ENCODE measurements around the gene CALU.

CALU gene

DNA sequence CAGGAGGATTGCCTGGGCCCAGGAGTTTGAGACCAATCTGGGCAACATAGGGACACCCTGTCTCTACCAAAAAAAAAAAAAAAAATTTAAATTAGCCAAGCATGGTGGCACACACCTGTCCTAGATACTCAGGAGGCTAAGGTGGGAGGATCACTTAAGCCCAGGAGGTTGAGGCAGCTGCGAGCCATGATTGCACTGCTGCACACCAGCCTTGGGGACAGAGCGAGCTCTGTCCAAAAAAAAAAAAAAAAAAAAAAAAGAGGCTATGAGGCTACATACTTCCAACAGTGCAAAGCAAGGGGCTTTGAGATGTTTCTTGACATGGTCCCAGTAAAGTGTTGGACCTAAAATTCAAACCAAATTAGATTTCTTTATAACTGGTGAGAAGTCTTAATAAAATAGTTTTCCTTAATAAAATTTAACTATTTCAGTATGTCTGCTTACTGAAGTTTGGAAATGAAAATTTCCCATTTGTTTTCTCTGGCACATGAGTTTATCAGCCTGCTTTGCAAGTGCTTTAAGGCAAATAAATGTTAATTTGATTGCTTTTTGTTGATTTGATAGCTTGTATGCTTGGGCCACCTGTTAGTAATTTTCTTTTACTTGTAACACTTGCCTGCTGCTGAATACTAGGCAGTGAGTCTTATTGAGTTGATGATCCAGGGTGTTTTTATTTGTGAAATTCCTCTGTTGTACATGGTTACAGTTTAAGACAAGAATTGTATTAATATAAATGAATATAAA, 16.1 kb downstream of the CALU start:
- DNase-seq = peak; percentile 40

DNA sequence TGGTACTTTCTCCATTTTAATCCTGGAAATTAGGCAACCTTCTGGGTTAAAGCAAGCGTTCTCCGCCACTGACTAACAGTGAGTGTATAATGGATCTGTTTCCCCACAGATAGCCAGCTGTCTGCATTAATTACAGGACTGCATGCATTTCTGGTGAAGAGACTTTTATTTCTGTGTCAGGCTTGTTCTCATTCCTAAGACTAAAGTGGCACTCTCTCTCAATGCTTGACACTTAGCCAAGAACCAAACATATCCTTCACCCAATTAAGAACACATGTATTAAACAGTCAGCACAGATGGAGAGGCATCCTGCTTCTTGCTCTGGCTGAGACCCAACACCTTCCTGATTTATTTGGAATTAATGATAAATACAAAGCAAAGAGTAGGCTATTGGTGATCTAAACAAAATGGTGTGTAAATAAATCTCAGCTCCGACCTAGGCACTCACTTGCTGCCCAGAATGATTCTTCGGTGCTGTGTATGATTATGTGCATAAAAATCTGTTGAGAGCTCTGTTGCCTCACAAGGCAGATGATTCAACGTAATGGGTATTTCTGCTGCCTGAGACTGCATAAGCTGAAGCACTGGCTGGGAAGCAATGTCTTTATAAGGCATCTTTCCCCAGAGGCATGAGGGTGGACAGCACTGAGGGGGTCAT, 16.8 kb downstream of the CALU start:
- peak; percentile 84 for DNase-seq

DNA sequence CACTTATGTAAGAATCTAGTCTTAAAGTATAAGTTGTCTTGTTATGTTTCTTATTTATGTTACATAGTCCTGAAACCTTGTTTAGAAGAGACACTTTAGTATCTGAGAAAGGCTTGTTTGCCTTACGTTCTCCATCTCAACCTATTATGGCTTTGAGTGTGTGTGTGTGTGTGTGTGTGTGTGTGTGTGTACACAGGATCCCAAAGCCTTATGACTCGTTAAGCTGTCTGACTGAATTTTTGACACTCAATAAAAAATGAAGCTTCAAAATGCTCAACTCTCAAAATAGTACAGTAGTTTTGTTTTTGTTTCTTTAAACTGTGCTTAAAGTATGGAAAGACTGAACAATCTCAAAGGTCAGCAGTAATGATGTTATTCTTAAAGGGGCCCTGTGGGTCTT, 18.0 kb downstream of the CALU start:
- peak; percentile 33 for DNase-seq

DNA sequence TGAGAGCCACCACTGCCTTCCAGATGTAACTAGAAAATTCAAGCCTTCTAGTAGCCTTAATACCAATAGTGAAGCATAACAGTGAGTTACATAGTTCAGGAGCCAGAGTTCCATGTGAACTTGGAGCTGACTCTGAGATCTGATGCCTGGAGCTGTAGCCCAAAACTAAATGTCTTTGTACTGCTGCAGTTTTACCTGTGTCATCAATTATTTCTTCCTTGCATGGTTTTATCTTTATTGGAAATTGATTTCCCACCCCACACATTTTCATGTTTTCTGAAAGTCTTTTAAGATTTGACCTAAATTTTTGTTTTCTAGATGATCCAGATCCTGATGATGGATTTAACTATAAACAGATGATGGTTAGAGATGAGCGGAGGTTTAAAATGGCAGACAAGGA, 19.4 kb downstream of the CALU start:
- DNase-seq = no peak

DNA sequence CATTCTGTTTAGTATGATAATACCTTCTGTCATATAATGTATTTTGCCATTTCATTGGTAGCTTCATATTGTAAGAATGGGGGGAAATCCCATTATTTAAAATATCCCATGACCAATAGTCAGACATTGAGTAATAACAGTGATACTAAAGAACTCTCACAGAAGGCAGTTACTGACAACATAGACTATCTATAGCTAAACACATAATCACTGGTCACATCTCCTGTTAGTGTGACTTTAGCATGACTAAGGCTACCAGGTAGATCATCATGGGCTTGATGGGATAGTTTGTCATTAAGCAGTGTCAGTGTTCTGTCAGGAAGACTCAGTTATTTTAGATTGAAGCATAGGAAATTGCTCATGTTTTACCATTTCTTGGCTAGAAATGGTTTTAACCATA, 20.1 kb downstream of the CALU start:
- no peak for DNase-seq

DNA sequence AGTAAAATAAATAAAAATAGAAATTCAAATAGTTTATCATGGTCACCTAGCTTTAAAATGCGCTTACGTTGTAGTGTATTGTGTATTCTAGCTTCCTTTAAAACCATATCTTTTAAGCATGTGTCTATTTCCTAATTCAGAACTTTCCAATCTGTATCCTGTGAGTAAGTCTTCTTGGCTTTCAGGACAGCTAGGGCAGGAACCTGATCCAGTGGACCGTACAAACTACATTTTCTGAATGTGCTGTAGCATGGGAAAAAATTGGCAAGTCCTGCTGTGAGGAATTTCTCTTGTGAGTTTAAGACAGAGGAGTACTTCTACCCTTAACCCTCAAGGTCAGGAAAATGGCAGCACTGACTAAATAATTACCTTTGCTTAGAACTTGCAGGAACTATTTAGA, 24.4 kb downstream of the CALU start:
- no peak for DNase-seq

DNA sequence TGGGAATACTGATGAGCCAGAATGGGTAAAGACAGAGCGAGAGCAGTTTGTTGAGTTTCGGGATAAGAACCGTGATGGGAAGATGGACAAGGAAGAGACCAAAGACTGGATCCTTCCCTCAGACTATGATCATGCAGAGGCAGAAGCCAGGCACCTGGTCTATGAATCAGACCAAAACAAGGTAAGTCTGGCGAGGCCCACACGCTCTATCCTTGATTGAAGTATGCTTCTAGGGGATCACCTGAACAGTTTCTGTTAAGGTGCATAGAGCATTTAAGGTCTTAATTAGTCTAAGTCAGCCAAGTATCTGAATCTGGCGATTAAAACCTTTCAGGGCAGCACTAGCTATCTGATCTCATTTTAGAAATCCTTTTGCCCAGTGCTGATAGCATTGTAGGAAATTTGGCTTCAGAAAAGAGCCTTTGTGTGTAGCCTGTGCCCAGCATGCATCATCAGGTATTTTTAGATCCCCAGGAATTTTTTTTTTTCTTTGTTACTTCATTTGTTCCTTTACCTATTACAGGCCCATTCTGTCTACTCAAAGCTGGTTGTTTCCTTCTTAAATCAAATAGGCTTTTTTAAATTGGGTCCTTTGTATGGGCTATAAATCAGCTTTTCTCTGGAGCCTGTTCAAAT, 28.4 kb downstream of the CALU start:
- DNase-seq = no peak

DNA sequence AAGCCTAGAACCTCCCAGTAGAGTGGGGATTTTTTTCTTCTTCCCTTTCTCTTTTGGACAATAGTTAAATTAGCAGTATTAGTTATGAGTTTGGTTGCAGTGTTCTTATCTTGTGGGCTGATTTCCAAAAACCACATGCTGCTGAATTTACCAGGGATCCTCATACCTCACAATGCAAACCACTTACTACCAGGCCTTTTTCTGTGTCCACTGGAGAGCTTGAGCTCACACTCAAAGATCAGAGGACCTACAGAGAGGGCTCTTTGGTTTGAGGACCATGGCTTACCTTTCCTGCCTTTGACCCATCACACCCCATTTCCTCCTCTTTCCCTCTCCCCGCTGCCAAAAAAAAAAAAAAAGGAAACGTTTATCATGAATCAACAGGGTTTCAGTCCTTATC, 31.1 kb downstream of the CALU start:
- no peak for DNase-seq

DNA sequence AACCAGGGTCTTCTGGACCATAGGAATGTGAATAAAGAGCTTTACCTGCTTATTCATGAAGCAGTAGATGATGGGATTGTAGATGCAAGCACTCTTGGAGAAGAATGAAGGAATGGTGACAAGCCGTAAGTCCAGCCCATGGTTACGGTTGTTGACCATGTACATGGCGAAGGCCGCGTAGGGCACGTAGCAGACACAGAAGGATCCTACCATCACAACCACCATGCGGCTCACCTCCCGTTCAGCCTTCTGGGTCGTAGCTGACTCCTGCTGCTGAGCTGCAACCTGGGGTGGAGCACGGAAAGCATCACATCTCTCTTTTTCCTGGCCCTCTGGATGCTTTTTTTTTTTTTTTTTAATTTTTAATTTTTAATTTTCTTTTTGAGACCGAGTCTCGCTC, 34.4 kb downstream of the CALU start:
- no peak for DNase-seq

DNA sequence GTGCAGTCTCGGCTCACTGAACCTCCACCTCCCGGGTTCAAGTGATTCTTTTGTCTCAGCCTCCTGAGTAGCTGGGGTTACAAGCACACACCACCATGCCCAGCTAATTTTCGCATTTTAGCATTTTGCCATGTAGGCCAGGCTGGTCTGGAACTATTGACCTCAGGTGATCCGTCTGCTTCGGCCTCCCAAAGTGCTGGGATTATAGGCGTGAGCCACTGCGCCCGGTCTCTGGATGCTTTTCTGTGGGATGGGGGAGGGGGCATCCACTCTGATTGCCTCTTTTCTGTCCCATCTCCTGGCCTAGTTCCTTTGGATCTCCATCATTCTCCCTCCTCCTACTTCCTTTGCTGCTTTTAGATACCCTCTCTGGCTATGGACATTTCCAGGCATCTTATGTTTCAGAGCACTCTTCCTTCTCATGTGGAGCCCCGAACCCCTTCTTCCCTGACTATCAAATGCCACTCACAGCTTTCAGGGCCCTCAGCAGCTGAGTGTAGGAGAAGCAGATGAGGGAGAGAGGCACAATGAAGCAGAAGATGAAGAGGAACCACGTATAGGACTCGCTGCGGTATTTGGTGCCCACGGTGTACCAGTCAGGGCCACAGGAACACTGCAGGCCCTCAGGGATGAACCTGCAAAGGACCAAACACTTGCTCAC, 35.0 kb downstream of the CALU start:
- DNase-seq = no peak

DNA sequence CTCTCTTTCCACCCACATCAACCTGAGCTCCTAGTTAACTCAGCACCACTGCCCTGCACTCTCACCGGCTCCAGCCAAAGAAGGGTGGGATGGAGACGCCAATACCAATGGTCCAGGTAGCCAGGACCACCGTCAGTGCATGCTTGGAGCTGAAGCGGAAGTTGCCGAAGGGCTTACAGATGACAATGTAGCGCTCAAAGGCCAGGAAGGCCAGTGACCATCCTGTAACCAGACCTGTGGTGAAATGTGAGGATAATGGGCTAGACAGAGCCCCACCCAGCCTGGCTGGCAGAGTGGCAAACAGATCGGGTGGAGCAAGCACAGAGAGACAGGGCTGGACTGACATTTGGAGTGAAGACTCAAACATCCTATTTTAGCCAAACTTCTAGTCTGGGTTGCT, 35.8 kb downstream of the CALU start:
- DNase-seq = no peak

DNA sequence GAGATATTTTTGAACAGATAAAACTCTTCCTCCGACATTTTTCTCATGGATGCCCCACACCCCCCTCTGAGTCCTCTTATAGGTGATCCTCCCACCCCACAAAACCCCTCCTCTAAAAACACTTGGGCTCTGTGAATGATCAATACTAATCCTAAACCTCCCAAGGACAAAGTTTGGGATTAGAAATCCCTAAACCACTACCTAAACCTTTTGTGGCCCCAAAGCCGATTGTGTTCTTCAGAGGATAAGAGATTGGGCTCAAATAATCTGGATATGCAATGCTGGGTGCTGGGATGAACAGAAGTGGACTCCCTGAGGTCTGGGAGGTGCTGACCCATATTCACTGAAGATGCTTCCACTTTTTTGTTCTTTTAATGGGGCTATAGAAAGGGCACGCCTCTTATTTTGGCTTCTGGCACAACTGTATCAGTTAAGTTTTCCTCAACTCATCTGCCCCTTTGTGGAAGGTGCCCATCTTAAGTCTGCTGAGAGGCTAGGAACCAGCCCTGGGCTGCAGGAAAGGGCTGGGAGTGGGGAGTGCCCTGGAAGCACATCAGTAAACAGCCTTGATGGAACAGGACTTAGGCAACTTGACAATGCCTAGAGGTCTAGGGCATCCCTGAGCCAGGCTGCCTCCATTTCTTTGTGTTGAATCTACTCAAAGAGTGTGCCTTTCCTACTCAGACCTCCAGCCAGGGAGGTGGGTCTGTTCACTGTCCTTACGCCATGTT, 36.8 kb downstream of the CALU start, which contains the start of gene OPN1SW:
TSS of gene OPN1SW (minus strand) at position 51 of the 731 bp plus-strand sequence. CDS start at position 38, 13 bp downstream.
- no peak for DNase-seq

DNA sequence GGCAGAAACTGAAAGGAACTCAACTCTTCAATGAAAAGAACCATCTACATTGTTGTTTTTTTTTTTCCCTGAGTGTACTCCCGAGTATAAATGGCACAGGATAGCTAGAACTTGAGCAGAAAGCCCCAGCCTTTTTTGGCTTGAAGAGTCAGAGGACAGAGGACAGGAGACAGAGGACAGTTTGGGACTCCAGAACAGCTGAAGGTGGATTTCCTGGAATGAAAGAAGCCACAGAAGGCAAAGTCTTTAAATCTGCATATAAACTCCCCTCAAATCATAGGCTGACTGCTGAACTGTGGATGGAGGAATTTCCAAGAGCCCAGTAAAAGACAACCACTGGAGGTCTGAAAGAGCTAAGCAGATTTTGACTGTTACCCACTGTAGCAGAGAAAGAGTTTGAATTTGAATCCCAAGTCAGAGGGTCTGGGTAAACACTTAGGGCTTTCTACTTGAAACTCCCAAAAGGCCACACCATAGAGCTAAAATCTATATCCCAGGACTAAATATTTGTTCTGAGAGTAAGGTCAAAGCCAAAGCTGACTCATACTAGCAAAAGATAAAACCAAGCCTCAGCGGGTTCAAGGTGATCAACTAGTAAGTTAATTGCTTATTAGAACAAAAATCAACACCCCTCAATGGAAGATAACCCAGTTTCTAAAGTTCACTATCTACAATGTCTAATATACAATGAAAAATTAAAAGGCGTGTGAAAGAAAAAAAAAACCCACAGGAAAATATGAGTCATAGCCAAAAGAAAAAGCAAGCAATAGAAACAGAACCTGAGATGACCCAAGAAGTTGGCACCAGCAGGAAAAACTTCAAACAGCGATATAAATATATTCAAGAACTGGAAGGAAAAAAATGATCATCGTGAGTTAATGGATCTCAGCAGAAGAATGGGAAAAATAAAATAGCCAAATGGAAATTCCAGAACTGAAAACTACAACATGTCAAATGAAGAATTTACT, 38.3 kb downstream of the CALU start:
- DNase-seq = no peak

DNA sequence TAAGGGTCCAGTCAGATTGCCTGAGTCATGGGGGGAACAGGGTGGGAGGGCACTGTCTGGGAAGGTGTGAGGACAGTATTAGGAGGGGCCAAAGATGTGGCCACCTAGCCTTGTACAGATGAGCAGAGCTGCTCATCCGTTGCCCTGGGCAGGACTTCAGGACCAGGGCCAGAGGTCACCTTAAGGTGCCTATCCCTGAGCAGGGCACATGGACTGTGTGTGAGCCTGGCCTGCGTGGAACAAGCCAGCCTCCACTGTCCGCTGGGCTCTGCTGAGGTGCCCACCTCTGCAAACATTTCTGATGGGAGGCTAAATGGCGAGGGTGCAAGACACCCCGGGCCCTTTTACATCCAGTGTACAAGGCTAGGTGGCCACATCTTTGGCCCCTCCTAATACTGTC, 39.8 kb downstream of the CALU start:
- no peak for DNase-seq

DNA sequence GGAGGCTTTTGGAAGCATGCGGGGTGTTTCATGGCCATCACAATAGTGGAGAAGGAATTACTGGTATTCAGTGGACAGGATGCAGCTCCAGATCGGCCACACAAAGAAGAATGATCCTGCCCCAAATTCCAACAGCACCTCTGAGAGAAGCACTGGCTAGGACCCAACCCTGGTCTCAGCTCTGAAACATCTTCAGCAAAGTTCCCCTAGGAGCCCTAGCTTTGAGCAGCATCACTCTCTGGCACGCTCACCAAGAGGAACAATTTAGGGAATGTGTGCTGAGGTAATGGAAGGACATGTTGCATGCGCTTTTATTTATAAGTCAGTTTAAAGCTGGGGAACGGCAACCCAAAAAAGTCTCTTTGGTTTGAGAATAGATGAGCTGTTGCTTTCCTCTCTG, 42.0 kb downstream of the CALU start:
- DNase-seq = no peak

DNA sequence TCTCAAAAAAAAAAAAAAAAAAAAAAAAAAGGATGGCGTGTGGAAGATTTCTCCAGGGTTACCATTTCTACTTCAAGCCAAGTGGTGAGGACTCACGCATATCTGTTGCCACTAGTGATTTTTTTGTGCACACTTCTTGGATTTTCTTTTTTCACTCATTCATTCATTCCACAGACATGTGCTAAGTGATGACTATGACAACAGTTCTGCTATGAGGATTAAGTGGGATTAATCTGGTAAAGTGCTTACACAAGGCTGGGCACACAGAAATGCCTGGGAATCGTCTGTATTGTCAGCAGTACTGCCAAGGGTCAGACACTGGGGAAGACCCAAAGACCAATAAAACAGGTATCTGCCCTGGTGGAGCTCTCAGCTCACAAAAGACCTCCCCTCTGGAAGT, 42.7 kb downstream of the CALU start:
- no peak for DNase-seq

DNA sequence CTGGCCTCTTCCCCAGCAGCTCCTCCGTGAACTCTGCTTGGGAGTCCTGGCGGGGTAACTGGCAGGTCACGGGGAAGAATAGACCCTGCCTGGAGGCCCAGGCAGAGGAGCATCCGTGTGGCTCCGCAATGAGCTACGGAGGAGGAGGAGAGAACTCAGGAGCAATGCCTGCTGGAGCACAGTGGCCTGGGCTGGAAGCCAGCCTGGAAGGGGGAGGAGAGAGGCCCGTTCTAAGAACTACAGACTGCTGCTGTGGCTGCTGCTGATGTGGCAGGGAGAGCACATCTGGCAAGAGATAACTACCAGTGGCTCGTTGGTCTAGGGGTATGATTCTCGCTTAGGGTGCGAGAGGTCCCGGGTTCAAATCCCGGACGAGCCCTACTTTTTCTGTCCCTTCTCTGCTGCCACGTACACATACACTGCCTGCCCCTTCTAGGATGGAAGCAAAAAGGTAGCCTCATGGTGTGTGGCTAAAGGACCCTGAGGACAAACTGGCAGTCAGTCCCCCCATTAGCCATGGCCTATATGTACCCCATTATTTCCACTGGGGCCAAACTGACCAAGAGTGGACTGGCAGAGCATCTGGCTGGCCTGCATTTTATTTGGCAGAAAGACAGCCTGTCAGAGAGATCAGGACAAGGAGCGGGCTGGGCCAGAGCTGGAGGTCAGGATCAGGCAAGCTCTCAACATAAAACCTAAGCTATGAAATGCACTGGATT, 44.1 kb downstream of the CALU start:
- peak; percentile 85 for DNase-seq

DNA sequence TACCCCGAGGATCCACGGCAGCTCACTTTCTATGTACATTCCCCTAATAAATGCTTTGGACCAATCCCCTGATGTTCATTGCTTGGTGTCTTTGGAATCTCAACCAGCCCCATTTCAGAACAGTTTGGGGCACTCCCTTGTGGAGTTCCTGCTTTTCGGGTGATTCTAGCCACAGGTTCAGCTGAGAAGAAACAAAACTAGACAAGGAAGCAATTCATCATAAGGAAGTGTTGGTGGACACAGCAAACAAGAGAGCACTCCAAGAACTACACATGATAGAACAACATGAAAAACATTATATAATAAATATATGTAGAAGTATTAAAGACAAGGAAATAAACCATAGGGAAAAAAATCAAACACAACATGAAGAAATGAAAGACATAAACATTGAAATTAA, 46.6 kb downstream of the CALU start:
- DNase-seq = no peak

DNA sequence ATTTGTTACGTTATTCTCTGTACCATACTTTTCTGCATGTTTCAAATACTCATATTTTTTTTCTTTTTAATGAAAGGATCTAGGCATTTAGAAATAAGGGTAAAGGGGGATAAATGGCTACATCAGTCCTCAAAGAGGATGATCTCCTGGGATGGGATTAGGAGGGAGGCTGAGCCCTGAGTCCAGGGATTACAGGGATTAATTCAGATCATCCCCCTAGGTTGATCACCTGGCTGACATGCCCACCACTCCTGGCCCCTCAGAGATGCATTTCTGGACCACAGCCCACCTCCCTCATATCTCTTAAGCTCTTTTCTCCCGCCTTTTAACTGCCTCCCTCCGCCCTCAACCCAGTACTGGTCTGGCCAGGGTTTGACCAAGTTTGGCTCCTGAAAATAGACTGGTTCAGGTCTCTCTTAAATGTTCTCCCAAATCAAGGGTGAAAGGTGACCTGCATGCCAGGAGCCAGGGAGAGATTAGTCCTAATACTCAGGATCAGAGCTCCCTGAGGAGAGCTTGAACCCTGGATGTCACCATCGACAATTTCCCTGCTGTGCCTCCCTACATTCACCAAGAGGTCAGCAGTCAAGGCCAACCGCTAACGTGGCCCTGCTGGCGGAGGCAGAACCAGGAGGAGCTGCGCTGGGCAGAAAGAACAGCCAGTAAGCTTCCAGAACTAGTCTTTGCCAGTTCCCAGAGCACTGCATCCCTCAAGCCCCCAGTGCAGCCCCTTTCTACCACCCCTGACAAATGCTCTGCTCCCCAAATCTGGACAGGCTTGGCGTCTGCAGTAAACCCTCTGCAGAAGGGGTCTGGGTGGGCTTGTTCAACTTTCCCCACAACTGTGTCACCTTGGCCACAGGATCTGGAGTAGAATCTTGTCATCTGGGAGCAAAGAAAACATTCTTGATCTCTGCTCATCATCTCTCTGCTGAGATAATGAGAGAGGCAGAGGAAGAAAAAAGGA, 49.6 kb downstream of the CALU start:
- no peak for DNase-seq
